Panc1 (cell line): ENCODE results near the gene PCED1B.

ENCODE experiments used
- TCF7L2 ChIP-seq: IDR thresholded peaks from 2 replicates; pipeline ENCODE4 v1.6.1; 2011; ENCODE audit warnings: mild to moderate bottlenecking, low read depth, low read length, inconsistent platforms
- TF ChIP-seq, protein P1 (sequence below): fragments of 450-650 bp; IDR thresholded peaks from 2 replicates; pipeline ENCODE4 v1.5.1; 2017; ENCODE audit warnings: mild to moderate bottlenecking

DNA sequence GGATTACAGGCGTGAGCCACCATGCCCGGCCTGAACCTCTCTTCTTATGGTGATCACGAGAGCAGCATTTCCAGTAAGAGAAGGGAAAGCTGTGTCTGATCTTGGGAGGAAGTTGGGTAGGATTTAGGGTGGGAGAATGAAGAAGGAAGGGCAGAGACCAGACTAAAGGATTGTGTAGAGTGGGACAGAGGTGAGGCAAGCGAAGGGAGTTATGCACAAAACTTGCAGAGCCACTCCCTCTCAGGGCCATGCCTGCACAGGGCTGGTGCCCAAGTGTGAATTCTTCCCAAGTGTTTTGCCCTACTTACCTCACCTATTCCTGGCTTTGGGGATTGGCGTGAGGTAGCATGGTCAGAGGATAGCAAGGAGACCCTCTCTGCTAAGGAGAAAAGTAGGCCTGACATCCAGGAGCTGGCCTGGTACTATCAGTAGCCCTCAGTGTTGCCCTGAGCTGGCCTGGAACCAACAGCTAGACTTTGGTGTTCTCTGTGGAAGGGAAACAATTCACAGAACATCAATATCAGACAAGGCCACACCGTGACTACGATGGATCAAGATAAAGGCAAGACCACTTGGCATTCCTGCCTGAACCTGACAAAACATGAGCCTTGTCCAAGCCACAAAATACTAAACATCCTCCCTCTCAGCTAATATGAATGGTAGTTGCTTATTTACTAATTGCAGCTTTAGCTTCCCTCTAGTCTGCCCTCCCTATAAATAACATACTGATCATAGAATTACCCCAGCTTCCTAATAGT, 201.3 kb downstream of the PCED1B start:
- TF ChIP-seq, protein P1, sequence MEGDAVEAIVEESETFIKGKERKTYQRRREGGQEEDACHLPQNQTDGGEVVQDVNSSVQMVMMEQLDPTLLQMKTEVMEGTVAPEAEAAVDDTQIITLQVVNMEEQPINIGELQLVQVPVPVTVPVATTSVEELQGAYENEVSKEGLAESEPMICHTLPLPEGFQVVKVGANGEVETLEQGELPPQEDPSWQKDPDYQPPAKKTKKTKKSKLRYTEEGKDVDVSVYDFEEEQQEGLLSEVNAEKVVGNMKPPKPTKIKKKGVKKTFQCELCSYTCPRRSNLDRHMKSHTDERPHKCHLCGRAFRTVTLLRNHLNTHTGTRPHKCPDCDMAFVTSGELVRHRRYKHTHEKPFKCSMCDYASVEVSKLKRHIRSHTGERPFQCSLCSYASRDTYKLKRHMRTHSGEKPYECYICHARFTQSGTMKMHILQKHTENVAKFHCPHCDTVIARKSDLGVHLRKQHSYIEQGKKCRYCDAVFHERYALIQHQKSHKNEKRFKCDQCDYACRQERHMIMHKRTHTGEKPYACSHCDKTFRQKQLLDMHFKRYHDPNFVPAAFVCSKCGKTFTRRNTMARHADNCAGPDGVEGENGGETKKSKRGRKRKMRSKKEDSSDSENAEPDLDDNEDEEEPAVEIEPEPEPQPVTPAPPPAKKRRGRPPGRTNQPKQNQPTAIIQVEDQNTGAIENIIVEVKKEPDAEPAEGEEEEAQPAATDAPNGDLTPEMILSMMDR: no peak
- TF ChIP-seq TCF7L2: no peak
